HT-29 (cell line): ENCODE data around the gene SYCP3. TPM values are rescaled to one million over a fixed set of nuclear protein-coding genes. Genes with fewer than 3 reads are reported as not detected.
A peak's percentile ranks its signal among the peaks of the same experiment; 100 is the strongest.

Source experiments
- DNase-seq: peaks from one replicate; pipeline ENCODE4 v3.0.0-alpha.2; 2015; ENCODE audit warnings: low spot score
- total RNA-seq: library from RNA; depleted of rRNA; stranded (reverse); fragments of >200 nt; shearing (Covaris generic); gene quantifications from 2 replicates; pipeline ENCODE4 v1.2.3, GENCODE V29; 2014; rRNA removed

SYCP3 gene
- total RNA-seq = not detected in 2 replicates

DNA sequence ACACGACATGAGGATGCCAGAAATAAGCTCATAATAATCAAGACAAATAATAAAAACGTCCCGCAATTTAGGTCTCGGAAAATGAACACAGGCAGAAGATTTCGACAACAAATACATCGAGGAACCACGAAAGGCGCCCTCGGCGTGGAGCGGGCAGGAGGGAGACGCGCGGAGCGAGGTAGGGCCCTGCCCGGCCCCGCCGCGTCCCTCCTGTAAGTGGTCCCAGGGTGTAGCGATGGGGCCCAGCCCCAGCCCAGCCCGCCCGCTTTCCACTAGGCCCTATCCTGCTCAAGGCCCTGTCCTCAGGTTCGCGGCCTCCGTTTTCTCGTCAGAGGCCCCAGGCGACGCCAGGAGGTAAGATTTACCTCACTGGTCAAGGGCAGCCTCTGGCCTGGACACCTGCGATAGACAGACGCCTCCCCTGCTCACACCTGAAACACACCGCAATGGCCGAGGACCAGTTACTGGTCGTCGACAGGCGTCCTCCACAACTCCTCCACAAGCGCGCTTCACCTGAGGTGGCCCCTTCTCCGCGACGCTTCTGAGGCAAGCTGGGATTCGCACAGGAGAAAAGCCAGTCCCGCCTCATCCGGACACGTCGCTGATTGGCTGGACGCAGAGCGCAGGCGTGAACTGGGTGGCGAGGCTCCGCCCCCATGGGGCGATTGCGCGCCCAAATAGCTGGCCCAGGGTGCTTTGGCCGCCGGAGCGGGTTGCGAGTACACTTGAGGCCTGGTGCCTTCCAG, at the start of gene SYCP3:
Gene SYCP3, minus strand, starts transcription at position 543 of the 746 bp plus-strand sequence. CDS start 1,527 bp downstream, outside the sequence.
- DNase-seq = no peak

DNA sequence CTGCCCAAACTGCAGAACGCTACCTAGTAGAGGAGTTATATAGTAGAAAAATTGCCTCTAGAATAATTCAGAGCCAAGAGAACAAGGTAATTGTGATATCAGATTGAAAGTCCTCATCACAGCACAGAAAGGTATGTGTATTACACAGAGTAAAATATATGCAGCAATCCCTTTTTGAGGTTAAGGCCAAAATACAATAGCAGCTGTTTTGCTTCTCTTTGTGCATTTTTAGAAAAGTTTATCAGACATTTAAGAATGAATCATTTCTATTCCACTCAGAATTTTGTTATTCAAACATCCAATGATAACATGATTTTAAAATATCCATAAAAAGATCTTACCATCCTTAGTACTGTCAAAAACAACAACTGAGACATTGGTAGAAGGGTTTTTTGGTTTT, 46.4 kb upstream of the SYCP3 start:
- no peak for DNase-seq

DNA sequence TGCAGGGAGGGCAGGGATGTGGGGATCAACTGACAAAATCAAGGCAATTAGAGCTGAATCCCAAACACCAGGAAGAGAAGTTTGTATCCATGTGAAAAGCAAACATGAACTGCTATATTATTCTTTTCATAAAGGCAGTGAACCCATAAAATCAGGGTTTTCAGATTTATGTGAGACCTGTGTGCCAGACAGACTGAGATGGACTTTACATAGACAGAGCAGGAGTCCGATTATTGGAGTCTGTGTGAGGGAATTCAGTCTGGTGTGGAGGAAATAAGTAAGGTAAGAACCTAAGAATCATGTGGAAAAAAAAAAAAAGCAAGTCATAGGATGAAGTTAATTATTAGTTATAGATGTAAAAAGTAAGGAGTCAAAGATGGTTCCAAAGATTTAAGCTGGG, 45.1 kb upstream of the SYCP3 start:
- DNase-seq = no peak

DNA sequence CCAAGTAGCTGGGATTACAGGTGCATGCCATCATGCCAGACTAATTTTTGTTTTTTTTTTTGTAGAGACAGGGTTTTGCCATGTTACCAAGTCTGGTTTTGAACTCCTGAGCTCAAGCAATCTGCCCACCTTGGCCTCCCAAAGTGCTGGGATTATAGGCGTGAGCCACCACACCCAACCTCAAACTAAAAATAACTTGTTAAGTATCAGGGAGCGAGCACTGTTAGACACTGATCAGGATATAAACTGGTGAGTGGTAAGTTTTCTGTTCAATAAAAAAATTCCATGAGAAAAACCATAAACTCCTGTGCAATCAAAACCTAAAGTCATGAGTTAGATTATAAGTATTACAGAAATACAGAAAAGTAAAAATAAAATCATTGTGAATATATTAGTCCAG, 44.6 kb upstream of the SYCP3 start:
- DNase-seq = no peak

DNA sequence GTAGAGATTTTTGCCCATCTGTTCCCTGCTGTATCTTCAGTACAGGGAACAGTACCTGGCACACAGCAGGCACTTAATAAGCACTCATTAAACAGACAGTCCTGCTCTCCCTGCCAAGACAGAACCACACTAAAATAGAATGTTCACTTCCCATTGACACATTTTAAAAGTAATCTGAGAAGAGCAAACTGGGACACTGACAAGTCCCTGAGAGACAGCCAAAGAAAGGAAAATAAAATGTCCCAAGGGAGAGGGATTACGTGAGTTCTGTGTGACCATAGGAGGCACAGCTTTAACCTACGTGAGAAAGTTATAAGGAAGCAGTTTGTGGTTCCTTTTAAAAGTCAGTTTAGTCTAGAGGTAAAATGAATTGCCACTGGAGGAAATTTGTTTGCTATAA, 43.9 kb upstream of the SYCP3 start:
- DNase-seq = no peak

DNA sequence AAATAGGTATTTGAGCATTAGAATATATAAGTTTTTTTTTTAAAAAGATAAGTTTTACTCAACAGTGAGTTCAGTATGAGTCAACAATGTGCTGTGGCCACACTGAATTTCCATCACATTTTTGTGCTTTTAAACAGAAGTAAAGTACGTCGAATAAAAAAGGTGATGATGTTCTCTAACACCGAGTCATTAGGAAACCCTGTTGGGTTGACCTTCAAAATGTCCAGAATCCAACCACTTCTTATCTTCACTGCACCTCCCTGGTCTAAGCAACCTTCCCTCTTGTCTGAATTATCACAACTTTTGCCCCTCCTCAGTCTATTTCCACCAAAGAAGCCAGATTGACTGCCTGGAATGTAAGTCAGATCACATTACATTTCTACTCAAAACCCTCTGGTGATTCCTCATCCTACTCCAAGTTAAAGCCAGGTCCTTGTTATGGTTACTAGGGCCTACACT, 43.0 kb upstream of the SYCP3 start:
- no peak for DNase-seq

DNA sequence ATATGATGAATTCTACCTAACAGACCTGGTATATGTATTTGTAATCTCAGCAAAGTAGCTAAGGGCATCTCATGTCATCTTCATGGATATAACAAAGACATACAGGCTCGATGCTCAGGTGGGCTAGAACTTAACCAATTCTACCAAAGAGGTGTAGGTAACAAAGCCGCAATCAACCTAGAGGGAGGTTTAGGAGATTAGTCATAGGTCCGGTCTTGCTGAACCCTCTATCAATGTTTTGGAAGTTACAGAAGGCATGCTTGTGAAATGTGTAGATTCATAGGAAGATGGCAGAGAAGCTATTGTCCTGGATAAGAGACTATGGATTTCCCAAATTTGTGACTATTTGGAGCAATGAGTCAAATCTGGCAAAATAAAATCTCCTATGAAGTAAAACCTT, 42.6 kb upstream of the SYCP3 start:
- DNase-seq = no peak

DNA sequence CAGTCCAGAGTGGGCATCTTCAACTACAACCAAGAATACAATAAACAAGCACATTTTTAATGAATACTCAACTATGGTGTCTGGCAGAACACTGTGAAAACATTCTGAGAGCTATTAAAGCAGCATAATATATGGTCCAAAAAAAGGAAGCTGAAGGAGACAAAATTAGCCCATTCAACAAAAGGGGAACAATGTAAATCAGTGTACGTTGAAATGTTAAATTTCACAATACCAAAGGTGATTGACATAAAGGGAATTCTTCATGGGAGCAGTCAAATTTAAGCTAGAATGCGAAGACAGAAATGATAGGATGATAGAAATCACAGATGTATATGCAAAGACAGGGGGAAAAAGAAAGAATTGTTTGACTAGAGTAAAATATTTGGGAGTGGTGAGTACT, 41.3 kb upstream of the SYCP3 start:
- no peak for DNase-seq

DNA sequence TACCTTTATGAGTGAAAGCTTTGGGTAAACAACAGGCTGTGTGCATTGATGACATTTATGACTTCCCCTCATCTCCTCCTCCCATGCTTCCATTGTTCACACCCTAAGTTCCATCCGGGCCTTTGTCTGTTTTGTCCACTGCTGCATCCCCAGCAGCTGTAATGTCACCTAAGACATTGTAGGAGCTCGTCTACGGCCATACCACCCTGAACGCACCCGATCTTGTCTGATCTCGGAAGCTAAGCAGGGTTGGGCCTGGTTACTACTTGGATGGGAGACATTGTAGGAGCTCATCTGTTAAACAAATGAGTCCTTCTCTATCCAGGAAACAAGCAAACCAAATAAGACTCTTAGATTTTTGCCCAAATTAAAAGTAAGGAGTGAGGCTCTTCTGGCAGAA, 40.4 kb upstream of the SYCP3 start:
- no peak for DNase-seq

DNA sequence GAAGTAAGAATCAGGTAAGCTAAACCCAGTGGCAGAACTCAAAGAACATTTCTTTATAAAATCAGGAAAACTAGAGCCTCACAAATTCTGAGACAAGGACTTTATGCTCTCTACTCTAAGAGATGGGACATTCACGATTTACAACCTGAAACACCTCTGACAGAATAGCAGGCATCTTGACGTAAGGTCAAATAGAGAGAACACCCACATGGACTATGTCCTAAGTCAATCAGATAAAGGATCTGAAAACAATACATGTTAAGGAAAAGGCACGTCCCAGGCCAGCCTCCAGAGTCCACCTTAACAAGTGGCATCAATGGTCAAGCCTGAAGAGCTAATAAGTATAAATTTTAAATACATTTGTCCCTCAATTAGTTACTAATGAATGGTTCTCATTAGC, 39.9 kb upstream of the SYCP3 start:
- no peak for DNase-seq

DNA sequence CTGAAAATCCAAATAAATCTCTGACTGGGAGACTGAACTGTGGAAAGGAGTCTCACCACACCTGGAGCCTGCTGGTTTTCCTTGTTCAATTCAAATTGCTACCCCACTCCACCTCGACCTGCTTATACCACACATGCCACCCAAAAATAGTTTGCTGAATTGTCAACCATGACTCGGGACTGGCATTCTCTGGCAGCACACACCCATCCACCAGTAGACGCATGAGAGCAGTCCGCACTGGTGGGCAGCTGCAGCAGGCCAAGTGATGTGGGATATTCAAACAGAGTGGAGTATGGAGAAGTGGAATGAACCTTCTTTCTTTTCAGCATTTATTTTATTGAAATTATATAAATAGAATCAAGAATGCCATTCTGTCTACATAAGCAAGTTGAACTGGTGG, 38.7 kb upstream of the SYCP3 start:
- DNase-seq = no peak

DNA sequence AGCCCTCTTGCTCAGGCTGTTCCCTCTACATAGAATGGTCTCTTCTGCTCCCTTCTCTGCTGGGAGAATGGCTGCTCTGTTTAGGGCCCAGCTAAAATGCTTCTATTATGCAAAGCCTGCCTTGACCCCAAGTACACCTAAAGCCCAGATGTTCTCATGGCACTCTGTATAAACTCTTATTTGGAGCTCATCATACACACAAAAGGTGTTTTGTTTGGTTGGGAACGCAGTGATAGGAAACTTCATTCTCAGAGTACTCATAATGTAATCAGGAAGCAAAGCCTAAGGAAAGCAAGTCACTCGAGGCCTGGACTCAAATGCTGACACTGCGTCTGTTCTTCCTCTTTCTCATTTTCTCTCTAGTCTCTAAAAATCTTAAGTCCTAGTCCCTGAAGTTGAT, 38.2 kb upstream of the SYCP3 start:
- no peak for DNase-seq

DNA sequence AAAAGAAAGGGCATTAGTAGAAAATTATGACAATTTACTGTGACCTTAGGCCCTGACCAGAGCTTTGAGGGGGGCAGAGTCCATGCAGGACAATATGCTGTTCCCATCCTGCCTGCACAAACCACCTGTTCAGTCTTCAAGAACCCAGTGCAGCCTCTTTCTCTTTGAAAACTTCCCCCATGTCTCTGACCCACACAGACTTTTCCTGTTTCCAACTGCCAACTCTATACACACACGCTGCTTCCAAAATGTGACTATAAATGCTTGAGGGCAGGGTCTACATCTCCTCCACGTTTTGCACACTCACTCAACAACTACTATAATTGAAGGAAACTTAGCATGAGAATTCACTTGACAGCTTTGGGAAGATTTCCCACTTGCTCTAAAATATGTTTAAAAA, 36.6 kb upstream of the SYCP3 start:
- DNase-seq = no peak

DNA sequence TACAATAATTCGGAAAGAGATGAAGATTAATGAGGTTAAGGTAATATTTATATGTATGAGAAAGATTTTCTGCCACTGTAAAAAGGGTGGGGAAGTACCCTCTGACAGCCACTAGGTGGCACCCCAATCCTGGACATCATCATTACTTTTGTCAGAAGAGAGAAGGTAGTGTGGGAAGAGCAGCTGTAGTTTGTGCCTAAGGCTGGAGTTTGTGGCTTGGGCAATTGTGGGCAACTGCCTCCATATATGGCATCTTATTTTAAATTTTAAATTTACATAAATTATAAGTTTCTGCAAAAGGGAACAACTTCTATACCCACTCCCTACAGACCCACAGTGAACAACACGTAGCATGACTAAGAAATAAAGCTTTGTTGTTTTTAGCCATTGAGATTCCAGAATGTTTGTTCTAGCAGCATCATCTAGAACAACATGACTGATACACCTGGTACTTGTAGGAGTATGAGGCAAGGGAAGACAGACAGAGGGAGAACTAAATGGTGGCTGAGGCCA, 34.4 kb upstream of the SYCP3 start:
- DNase-seq = peak; percentile 79

DNA sequence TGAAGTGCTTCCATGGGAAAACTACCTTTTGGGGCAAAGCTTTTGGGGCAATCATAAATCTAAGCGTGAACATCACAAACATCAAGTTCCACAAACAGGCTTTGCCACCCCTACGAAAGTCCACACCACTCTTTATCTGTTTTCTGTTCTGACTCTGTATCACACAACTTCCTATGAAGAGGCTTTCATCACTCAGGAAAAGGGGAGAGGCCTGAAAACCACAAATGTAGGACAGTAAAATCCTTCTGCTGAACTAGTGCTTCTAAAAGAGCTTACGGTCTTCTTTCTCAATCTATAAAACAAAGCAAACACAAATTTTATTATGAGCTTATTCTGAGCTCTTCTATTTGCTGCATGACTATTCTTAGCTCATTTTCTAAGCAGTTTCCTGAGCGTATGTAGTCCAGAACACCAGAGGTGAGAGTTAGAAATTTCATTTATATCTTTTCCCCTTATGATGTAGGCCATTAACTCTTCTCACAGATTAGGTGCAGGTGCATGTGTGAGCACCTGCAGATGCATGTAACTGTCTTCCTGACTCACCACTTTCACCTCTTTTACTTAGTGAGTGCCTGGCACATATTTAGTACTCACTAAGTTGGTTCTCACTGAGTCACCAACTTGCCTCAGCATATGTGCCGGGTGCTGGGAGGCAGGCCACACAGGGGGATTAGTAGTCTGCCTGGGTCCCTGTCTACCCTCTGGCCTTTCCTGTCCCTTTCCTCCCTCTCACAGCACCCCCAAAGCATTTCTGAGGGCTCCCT, 32.9 kb upstream of the SYCP3 start:
- no peak for DNase-seq

DNA sequence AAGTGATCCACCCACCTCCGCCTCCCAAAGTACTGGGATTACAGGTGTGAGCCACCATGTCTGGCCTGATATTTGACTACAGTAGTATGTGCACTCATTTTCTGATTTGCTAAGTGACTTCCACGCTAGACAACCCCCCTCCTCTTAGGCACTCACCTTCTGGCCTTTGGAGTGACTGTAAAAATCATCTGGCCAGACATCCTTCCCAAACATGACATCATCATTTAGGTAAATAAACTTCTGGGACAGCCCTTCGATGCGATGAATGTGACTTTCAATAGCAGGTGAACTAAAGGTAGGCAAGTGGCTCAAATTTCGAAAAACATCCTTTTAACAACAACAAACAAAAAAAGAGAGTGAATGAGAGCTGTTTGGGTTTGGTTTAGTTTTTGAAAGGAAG, 30.6 kb upstream of the SYCP3 start:
- no peak for DNase-seq

DNA sequence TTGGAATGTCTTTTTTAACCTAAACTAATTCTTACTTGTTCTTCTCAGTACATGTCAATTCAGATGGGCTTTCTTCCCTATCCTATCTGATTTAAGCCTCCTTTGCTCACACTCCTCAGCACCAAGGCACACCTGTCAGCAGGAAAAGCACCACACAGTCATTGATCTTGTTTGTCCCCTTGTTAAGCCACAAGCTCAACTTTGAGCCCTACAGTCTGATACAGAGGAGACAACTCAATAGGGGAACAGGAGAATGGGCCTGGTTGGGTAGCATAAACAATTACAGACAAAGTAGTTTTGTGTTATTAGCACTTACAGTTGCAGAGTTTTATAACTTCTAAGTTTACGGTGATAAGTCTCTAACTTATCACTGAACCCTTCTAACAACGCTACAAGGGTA, 29.5 kb upstream of the SYCP3 start:
- DNase-seq = no peak

DNA sequence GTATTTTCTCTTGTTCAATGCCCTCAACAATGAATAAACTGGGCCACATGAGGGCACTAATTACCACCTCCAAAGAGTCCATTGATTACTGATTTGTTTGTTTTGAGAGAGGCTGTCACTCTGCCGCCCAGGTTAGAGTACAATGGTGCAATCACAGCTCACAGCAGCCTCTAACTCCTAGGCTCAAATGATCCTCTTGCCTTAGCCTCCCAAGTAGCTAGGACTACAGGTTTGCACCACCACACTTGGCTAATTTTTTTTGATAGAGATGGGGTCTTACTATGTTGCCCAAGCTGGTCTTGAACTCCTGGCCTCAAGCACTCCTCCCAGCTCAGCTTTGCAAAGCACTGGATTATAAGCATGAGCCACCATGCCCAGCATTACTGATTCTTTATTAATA, 28.3 kb upstream of the SYCP3 start:
- DNase-seq = peak; percentile 15

DNA sequence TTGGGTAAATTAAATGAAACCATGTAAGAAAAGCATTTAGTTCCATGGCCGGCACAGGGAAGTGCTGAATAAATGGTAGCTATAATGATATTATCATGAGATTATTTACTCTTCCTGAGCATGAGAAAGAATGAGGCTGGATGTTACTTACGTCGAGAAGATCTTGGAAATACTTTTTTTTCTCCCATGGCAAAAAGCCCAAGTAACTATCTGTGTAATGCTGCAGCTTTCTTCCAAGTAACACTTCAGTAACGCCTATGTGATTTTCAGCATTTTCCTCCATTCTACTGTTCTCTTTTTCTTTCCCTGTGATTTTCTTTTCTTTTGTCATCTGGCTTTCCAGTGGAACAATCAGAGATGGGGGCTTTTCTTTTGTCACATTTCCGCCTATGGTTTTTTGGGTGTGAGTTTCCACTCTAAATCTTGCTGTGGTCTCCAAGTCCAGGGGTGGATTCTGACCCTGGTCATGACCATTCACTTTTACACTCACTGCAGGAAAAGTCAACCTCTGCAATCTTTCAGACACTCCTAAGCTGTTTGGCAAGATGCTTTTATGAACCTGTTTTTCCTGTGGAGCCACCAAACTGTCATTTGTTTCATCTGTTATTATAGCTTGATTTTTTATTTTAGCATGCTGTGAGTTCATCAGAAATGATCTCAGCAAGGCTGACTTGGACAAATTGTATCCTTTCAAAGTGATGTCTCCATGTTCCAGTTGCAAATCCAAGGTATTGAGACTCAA, 25.0 kb upstream of the SYCP3 start:
- peak; percentile 14 for DNase-seq

DNA sequence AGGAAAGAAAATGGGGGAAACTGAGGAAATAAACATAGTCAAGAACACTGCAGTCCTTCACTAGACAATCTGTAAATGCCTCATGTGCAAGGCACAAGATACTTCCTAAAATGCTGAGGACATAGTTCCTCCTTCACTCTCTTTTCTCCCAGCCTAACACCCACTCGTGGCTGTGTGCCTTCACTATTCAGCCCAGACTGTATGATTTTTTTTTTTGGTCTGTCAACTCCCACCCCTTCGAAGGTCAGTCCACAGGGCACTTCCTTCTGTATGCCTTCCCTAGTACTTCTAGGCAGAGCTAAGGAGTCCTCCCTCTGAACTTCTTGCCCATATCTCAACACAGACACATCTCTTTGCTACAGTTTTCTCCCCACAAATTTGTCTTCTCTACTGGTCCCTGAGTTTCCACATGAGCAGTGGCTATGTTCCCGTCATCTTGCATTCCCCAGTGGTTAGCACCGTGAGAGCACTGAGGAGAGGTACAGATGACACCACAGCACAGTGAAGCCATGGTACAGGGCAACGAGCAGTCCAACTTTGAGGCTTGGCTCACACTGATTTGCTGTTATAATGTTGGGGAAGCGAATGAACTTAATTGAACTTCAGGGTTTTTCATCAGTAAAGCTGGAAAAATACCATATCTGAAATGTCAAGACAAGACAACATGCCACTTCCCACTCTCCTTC, 24.1 kb upstream of the SYCP3 start:
- DNase-seq = no peak

DNA sequence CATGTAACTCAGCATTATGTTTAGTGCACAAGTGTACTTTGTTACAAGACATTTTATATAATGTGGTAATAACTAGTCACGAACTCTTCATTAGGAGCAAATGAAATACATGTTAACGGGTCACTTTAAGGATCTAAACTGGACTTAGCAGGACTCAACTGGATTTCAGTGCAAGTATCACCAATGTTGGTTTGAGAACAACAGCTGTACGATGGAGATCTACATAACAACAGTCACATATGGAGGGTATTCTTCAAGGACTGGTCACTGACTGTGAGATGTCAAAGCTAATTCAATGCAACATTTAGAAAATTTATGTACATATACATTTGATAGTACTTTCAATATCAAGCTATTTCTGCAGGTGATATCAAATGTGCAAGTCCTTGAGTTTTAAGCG, 22.5 kb upstream of the SYCP3 start:
- DNase-seq = no peak

DNA sequence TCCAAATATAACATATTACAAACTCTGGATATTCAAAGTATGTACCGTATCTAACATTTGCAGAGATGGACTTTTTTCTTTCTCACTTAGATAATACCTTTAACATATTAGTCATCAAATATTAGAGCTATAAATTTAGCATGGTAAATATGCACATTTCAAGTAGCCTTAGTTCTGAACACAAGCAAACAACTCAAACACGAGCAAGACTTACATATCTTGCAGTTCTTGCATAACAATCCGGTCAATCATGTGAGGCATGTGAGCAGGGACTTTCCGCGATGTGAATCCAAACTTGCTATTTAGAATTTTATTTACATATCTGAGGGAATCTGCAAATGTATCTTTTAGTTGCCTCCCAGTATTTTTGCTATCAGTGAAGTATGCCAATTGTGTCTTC, 22.1 kb upstream of the SYCP3 start:
- no peak for DNase-seq
